Lower leg skin (tissue), 4 donors: ENCODE results near the gene ARHGAP10. TPM values are rescaled to one million over a fixed set of nuclear protein-coding genes. Genes with fewer than 3 reads are reported as not detected.
"Not testable (repeated sequence)": the region's sequence is repeated elsewhere in the genome, so short reads cannot be mapped to it uniquely, and the experiment has no call there.

Experiments
- DNase-seq, 2 donors: peaks; one replicate each; pipeline ENCODE4 v3.0.0-alpha.2; 2019; ENCODE audit warnings: low spot score in 2 of 2
- H3K4me3 ChIP-seq: fragments of 200-600 bp; sonication (generic); 2 replicates; pipeline ENCODE4 v1.5.1; 2017; ENCODE audit warnings: mild to moderate bottlenecking, low read depth; ENCODE audit not compliant: poor library complexity, severe bottlenecking
- POLR2A ChIP-seq, 2 donors: fragments of 450-650 bp; IDR thresholded peaks; one replicate each; pipeline ENCODE4 v1.6.1; 2016 to 2017; ENCODE audit warnings: antibody characterized with exemption in 2 of 2, mild to moderate bottlenecking in 1 of 2, moderate library complexity in 1 of 2
- WGBS, 2 donors: methylation state at CpG; one replicate each; pipeline ENCODE4 v1.1.5; 2018; 5-methylcytosine and 5-hydroxymethylcytosine counted together
- intact Hi-C: fragments of 100-400 bp; cut with DNase I; formaldehyde crosslinking; loops from one replicate; pipeline ENCODE4 v1.15.0; 2023; ENCODE audit warnings: low total_unique reads
- total RNA-seq, 4 donors: library from RNA; depleted of rRNA; stranded (reverse); fragments of >200 nt; gene quantifications; one replicate each; pipeline ENCODE4 v1.1.0, GENCODE V29; 2016
- TF ChIP-seq, protein P1 (sequence below), 3 donors: fragments of 450-650 bp; IDR thresholded peaks; one replicate each; pipeline ENCODE4 v1.5.1; 2016; ENCODE audit warnings: antibody characterized with exemption in 3 of 3, mild to moderate bottlenecking in 3 of 3, moderate library complexity in 2 of 3

Gene ARHGAP10
- total RNA-seq, 4 donors from 2014 or later = 30.6 to 45.8 (median 37.9) TPM

DNA sequence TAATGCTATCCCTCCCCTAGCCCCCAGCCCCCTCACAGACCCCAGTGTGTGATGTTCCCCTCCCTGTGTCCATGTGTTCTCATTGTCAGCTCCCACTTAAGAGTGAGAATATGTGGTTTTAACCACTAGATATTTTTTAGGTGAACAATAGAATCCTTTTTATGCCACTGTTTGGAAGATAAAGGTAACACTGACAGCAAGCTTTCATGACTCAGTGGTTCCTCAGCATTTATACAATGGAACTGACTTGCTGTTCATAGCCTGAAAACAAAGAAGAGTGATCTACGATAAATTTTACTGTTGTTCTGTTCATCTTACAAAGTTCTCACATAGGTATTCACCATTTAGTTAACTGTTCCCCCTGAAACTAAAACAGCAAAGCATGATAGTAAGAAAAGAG lies 147.8 kb downstream of the ARHGAP10 start:
- WGBS, 2 donors = 92 to 100% methylated on average over 1 of the region's 1 CpG
- no peak overlapping the region for H3K4me3 ChIP-seq
- intact Hi-C loops = no loop called here
- DNase-seq = no peak
- no peak for TF ChIP-seq POLR2A (IDR thresholded peaks at IDR 0.05)

DNA sequence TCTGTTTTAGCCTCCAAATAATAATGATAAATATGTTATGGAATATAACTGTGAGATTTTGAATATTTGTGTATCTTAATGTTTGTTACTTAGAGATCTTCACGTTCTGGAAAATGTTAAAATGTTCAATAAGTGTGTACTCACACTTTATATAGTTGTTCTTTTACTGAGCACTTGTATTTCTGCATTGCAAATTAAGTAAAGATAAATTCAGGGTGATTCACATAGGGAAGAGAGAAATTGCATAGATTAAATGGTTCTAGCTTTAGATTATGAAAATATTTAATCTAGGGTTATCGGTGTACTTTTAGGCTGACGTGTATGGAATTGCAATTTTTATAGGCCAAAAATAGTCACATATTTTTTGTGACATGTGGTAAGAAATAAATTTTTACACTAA lies 148.6 kb downstream of the ARHGAP10 start:
- intact Hi-C loops = no loop called here
- TF ChIP-seq, protein P1, sequence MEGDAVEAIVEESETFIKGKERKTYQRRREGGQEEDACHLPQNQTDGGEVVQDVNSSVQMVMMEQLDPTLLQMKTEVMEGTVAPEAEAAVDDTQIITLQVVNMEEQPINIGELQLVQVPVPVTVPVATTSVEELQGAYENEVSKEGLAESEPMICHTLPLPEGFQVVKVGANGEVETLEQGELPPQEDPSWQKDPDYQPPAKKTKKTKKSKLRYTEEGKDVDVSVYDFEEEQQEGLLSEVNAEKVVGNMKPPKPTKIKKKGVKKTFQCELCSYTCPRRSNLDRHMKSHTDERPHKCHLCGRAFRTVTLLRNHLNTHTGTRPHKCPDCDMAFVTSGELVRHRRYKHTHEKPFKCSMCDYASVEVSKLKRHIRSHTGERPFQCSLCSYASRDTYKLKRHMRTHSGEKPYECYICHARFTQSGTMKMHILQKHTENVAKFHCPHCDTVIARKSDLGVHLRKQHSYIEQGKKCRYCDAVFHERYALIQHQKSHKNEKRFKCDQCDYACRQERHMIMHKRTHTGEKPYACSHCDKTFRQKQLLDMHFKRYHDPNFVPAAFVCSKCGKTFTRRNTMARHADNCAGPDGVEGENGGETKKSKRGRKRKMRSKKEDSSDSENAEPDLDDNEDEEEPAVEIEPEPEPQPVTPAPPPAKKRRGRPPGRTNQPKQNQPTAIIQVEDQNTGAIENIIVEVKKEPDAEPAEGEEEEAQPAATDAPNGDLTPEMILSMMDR (IDR thresholded peaks at IDR 0.05) = no peak
- TF ChIP-seq POLR2A (IDR thresholded peaks at IDR 0.05) = no peak
- no peak for DNase-seq
- WGBS, 2 donors = 94 to 97% methylated on average over 3 of the region's 3 CpGs
- H3K4me3 ChIP-seq = no peak overlapping the region

DNA sequence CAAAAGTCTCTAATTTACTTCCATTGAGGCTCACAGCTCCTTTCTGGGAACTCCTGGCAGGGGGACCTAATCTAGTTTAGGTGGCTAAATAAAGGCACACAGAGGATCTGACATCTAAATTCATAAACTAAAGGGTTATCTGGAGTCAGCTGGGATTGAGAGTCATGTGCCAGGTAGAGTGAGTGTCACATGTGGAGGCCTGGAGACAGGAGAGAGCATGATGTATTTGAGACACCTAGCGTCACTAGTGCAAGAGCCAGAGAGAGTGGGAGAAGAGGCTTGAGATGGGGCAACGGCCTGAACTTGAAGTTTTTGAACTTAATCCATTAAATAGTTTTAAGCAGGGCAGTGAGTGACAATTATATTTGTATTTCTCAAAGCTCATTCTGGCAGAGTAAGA lies 152.6 kb downstream of the ARHGAP10 start:
- intact Hi-C loops = no loop called here
- WGBS, 2 donors = 93 to 96% methylated on average over 2 of the region's 2 CpGs
- TF ChIP-seq, protein P1 (IDR thresholded peaks at IDR 0.05) = no peak
- no peak for TF ChIP-seq POLR2A (IDR thresholded peaks at IDR 0.05)

DNA sequence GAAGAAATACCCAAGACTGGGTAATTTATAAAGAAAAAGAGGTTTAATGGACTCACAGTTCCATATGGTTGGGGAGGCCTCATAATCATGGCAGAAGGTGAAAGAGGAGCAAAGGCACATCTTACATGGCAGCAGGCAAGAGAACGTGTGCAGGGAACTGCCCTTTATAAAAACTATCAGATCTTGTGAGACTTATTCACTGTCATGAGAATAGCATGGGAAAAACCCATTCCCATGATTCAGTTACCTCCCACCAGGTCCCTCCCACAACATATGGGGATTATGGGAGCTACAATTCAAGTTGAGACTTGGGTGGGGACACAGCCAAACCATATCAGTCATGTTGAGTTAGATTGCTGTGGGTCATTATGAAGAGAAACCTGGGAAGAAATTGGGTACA lies 153.3 kb downstream of the ARHGAP10 start:
- DNase-seq, intact Hi-C loops, H3K4me3 ChIP-seq: not testable (repeated sequence)
- WGBS, 2 donors = 100% methylated on average over 1 of the region's 1 CpG

More for the DNA sequence above, 152.6 kb downstream of the ARHGAP10 start:
- no peak overlapping the region for H3K4me3 ChIP-seq
- no peak for DNase-seq

DNA sequence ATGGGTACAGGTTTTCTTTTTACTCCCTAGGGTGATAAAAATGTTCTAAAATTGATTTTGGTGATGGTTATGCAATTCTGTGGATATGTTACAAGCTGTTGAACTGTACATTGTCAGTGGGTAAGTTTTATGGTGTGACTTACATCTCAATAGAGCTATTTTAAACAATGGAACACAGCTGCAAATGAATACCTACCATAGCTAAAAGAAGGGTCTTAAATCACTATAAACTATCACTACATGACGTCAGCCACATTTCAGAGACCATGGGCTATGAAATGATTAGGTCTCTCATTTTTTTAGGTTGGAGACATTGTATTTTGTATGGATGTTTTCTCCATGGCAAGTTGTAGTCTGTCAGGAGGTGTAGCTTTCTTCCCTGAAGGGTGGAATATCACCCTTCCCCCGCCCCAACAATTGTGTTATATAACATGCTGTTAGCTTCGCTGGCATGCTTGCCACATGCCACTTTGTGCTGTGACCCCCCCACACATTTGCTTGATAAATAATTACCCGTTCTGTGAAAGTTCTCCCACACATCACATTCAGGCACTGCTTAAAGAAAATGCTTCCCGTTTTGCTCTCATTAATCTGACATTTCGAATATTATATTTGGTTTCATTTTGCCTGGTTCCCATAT lies 159.7 kb downstream of the ARHGAP10 start:
- no peak for DNase-seq
- TF ChIP-seq POLR2A (IDR thresholded peaks at IDR 0.05) = no peak
- TF ChIP-seq, protein P1 (IDR thresholded peaks at IDR 0.05) = no peak
- no peak overlapping the region for H3K4me3 ChIP-seq
- WGBS, 2 donors = 86 to 89% methylated on average over 6 of the region's 6 CpGs
- intact Hi-C loops = no loop called here

DNA sequence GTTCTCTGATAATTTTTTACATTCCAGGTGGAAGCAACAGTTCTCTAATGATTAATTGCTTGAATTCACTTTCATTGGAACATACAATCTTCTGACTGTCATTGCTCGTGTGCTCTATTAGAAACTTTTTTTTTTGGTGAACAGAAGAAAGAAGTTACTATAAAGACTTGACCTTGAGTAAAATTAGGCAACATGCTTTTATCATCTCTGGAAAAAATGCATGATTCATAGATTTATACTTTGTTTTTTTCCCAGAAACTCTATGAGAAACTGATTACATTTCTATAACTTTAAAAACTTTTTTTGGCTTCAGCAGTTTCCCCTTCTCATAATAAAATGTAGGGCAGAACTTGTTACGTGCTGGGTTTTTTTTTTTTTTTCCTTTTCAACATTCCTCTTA lies 167.6 kb downstream of the ARHGAP10 start:
- 66 to 67% methylated on average over 2 of the region's 2 CpGs for WGBS, 2 donors
- no peak for DNase-seq
- intact Hi-C loops = no loop called here
- no peak overlapping the region for H3K4me3 ChIP-seq
- TF ChIP-seq, protein P1 (IDR thresholded peaks at IDR 0.05) = no peak
- no peak for TF ChIP-seq POLR2A (IDR thresholded peaks at IDR 0.05)

DNA sequence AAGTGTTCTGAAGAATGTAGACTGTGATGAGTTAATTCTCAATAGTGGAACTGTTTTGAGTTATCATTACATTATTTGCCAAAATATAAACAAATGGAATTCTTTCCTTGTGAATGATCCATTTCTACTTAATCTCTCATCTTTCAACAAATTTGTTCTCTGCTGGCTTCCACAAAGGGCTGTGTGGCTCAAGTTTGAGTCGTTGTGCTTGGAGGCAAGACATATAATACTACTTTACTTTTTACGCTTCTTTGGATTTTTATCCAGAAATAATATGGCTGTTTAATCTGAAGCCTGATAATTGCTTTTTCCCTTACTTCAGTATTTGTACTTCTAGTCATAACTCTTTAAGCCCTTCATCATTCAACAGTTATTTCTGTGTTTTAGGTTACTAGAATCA lies 169.5 kb downstream of the ARHGAP10 start:
- no peak for DNase-seq
- TF ChIP-seq, protein P1 (IDR thresholded peaks at IDR 0.05) = no peak
- no peak for TF ChIP-seq POLR2A (IDR thresholded peaks at IDR 0.05)
- H3K4me3 ChIP-seq = no peak overlapping the region
- intact Hi-C loops = loop anchor here (2.0 kb wide), 1 partner anchor 75 kb away; no protein-coding TSS in a partner anchor
- WGBS, 2 donors = 30 to 33% methylated on average over 2 of the region's 2 CpGs
